HepG2 (cell line): Measurements from ENCODE around the gene MAMSTR. TPM values are rescaled to one million over a fixed set of nuclear protein-coding genes. Genes with fewer than 3 reads are reported as not detected.

Experiments
- ARNTL ChIP-seq: sonication (generic); formaldehyde crosslinking; IDR thresholded peaks from 2 replicates; pipeline ENCODE4 v1.4.0; 2020; ENCODE audit warnings: mild to moderate bottlenecking, missing genetic modification reagents
- FIP1L1 ChIP-seq: fragments of 200-400 bp; formaldehyde crosslinking; IDR thresholded peaks from 2 replicates; pipeline ENCODE4 v1.6.1; 2018; ENCODE audit warnings: low read depth, mild to moderate bottlenecking, low read length, moderate library complexity, borderline replicate concordance; ENCODE audit not compliant: insufficient read depth
- FOXA1 ChIP-seq, 2 experiments: fragments of 450-650 bp in 1 of 2; sonication (generic) in 1 of 2; formaldehyde crosslinking in 1 of 2; IDR thresholded peaks; 2 replicates each; pipeline versions ENCODE4 v1.4.0 to v1.6.1; 2016 to 2020; ENCODE audit warnings: missing genetic modification reagents in 1 of 2
- HIVEP1 ChIP-seq: sonication (generic); formaldehyde crosslinking; IDR thresholded peaks from 2 replicates; pipeline ENCODE4 v1.4.0; 2020; ENCODE audit warnings: mild to moderate bottlenecking, missing genetic modification reagents
- MAFG ChIP-seq: sonication (generic); formaldehyde crosslinking; IDR thresholded peaks from 2 replicates; pipeline ENCODE4 v1.5.1; 2020; ENCODE audit warnings: mild to moderate bottlenecking, missing genetic modification reagents
- NCOA5 ChIP-seq: sonication (generic); formaldehyde crosslinking; IDR thresholded peaks from 2 replicates; pipeline ENCODE4 v1.4.0; 2020; ENCODE audit warnings: missing genetic modification reagents
- NFKB2 ChIP-seq: sonication (generic); formaldehyde crosslinking; IDR thresholded peaks from 2 replicates; pipeline ENCODE4 v1.4.0; 2020; ENCODE audit warnings: missing genetic modification reagents, borderline replicate concordance
- NFYB ChIP-seq: sonication (generic); formaldehyde crosslinking; IDR thresholded peaks from 2 replicates; pipeline ENCODE4 v1.4.0; 2020; ENCODE audit warnings: missing genetic modification reagents
- SIN3A ChIP-seq: IDR thresholded peaks from 2 replicates; pipeline ENCODE4 v1.6.1; 2011; ENCODE audit warnings: low read depth, mild to moderate bottlenecking, control low read depth, low read length, borderline replicate concordance
- SP2 ChIP-seq: sonication (generic); formaldehyde crosslinking; IDR thresholded peaks from 2 replicates; pipeline ENCODE4 v1.5.1; 2020; ENCODE audit warnings: mild to moderate bottlenecking, missing genetic modification reagents
- ZMAT3 ChIP-seq: sonication (generic); formaldehyde crosslinking; conservative IDR thresholded peaks from 2 replicates; pipeline ENCODE4 v1.7.0; 2021; ENCODE audit warnings: missing genetic modification reagents
- ZMYM2 ChIP-seq: sonication (generic); formaldehyde crosslinking; IDR thresholded peaks from 2 replicates; pipeline ENCODE4 v1.8.0; 2022; ENCODE audit warnings: mild to moderate bottlenecking, missing genetic modification reagents
- ZNF263 ChIP-seq: sonication (generic); formaldehyde crosslinking; IDR thresholded peaks from 2 replicates; pipeline ENCODE4 v1.4.0; 2020; ENCODE audit warnings: missing genetic modification reagents
- ZNF282 ChIP-seq: fragments of 450-650 bp; IDR thresholded peaks from 2 replicates; pipeline ENCODE4 v1.6.1; 2018; ENCODE audit not compliant: partially characterized antibody
- ZNF292 ChIP-seq: sonication (generic); formaldehyde crosslinking; IDR thresholded peaks from 2 replicates; pipeline ENCODE4 v1.8.1; 2022; ENCODE audit warnings: mild to moderate bottlenecking, low read depth, missing genetic modification reagents, borderline replicate concordance
- ZNF296 ChIP-seq: sonication (generic); formaldehyde crosslinking; conservative IDR thresholded peaks from 2 replicates; pipeline ENCODE4 v1.5.0; 2020; ENCODE audit warnings: mild to moderate bottlenecking, missing genetic modification reagents
- ZNF326 ChIP-seq: sonication (generic); formaldehyde crosslinking; IDR thresholded peaks from 2 replicates; pipeline ENCODE4 v1.4.0; 2020; ENCODE audit warnings: missing genetic modification reagents, borderline replicate concordance
- ZNF563 ChIP-seq: sonication (generic); formaldehyde crosslinking; IDR thresholded peaks from 2 replicates; pipeline ENCODE4 v1.8.0; 2022; ENCODE audit warnings: mild to moderate bottlenecking, moderate library complexity, missing genetic modification reagents
- ZNF572 ChIP-seq: sonication (generic); formaldehyde crosslinking; IDR thresholded peaks from 2 replicates; pipeline ENCODE4 v1.5.1; 2020; ENCODE audit warnings: mild to moderate bottlenecking, missing genetic modification reagents
- ZNF713 ChIP-seq: sonication (generic); formaldehyde crosslinking; IDR thresholded peaks from 2 replicates; pipeline ENCODE4 v1.4.0; 2020; ENCODE audit warnings: mild to moderate bottlenecking, missing genetic modification reagents
- ZNF775 ChIP-seq: sonication (generic); formaldehyde crosslinking; IDR thresholded peaks from 2 replicates; pipeline ENCODE4 v1.4.0; 2020; ENCODE audit warnings: missing genetic modification reagents, mild to moderate bottlenecking, moderate library complexity, borderline replicate concordance
- ZNF788 ChIP-seq: sonication (generic); formaldehyde crosslinking; IDR thresholded peaks from 2 replicates; pipeline ENCODE4 v1.5.0; 2020; ENCODE audit warnings: mild to moderate bottlenecking, missing genetic modification reagents, borderline replicate concordance
- ZSCAN29 ChIP-seq: sonication (generic); formaldehyde crosslinking; conservative IDR thresholded peaks from 2 replicates; pipeline ENCODE4 v1.4.0; 2020; ENCODE audit warnings: mild to moderate bottlenecking, missing genetic modification reagents
- polyA plus RNA-seq, 8 experiments: library from polyadenylated mRNA; depleted of rRNA in 3 of 8; stranded (reverse) in 7 of 8; unstranded in 1 of 8; fragments of >200 nt; fragmentation: Illumina TruSeq in 4 of 8; extraction: Trizol in 4 of 8; gene quantifications; 2 replicates each; pipeline versions ENCODE4 v1.2.1 to v1.2.3, GENCODE V29; 2011 to 2016; ENCODE audit warnings: low read depth in 4 of 8, missing spikeins in 1 of 8, mixed read lengths in 1 of 8; ENCODE audit not compliant: insufficient read depth in 1 of 8
- total RNA-seq, 5 experiments: library from RNA; depleted of rRNA; stranded (reverse); fragments of >200 nt; fragmentation: Illumina TruSeq; extraction: Trizol; gene quantifications; 2 replicates each; pipeline ENCODE4 v1.2.3, GENCODE V29; 2016; ENCODE audit warnings: low read depth in 1 of 5
- TF ChIP-seq, protein P1 (sequence below): sonication (generic); formaldehyde crosslinking; IDR thresholded peaks from 2 replicates; pipeline ENCODE4 v1.4.0; 2020; ENCODE audit warnings: mild to moderate bottlenecking, missing genetic modification reagents
- TF ChIP-seq, protein P2 (sequence below): sonication (generic); formaldehyde crosslinking; IDR thresholded peaks from 2 replicates; pipeline ENCODE4 v1.4.0; 2020; ENCODE audit warnings: low read depth, mild to moderate bottlenecking, missing genetic modification reagents
- TF ChIP-seq, protein P3 (sequence below): sonication (generic); formaldehyde crosslinking; IDR thresholded peaks from 2 replicates; pipeline ENCODE4 v1.4.0; 2020; ENCODE audit warnings: mild to moderate bottlenecking, missing genetic modification reagents
- TF ChIP-seq, protein P4 (sequence below): sonication (generic); formaldehyde crosslinking; IDR thresholded peaks from 2 replicates; pipeline ENCODE4 v1.8.0; 2022; ENCODE audit warnings: mild to moderate bottlenecking, missing genetic modification reagents, borderline replicate concordance
- TF ChIP-seq, protein P5 (sequence below): sonication (generic); formaldehyde crosslinking; IDR thresholded peaks from 2 replicates; pipeline ENCODE4 v1.4.0; 2020; ENCODE audit warnings: missing genetic modification reagents

Gene MAMSTR
- total and polyA plus RNA-seq, 2 of the 13 experiments (the other 11 are each of a cell fraction or from before 2014, with no cell fraction given) = 2.2 to 2.4 TPM

DNA sequence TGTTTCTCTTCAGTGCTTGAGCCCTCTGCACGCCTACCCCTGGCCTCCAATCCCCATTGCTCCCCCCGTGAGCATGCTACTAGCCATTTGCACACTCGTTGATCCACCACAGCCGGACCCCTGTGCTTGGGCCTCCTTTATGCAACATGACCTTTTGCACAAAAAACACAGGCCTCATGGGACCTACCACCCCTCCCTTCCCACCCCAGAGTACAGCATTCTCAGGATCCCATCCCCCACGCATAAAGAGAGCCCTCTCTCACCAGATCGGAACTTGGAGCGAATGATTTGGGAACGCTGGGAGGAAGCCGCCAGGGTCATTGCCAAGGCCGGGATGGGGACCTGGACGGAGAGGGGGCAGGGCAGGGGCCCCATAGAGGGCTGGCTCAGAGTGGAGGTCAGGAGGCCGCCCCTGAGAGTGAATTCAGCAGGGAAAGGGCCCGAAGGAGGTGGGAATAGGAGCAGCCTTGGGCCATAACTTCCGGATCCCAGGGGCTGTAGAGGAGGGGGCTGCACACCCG lies 754 bp downstream of the MAMSTR start (continued):
- TF ChIP-seq ZNF326 (CRISPR knock-in tag) (no peak), ZNF263 (no peak), ZNF788 (CRISPR knock-in tag) (no peak), MAFG (CRISPR knock-in tag) (no peak), ZNF775 (CRISPR knock-in tag) (no peak), HIVEP1 (CRISPR knock-in tag) (peak; percentile 51), ZMYM2 (no peak), ZNF713 (CRISPR knock-in tag) (no peak), ARNTL (CRISPR knock-in tag) (peak; percentile 51; the same call in 1 of the 2 replicates), ZNF572 (no peak), NCOA5 (no peak), ZNF292 (no peak), ZNF296 (CRISPR knock-in tag) (no peak), FIP1L1 (no peak), ZSCAN29 (CRISPR knock-in tag) (no peak), ZNF282 (no peak), ZMAT3 (CRISPR knock-in tag) (no peak), ZNF563 (CRISPR knock-in tag) (no peak), NFKB2 (CRISPR knock-in tag) (no peak; the same call in 1 of the 2 replicates), SIN3A (no peak), NFYB (no peak), SP2 (CRISPR knock-in tag) (no peak), FOXA1 (IDR thresholded peaks at IDR 0.05) (no peak), FOXA1 (CRISPR knock-in tag; IDR thresholded peaks at IDR 0.05) (peak; percentile 39; the same call in 1 of the 2 replicates)
- TF ChIP-seq, protein P1, sequence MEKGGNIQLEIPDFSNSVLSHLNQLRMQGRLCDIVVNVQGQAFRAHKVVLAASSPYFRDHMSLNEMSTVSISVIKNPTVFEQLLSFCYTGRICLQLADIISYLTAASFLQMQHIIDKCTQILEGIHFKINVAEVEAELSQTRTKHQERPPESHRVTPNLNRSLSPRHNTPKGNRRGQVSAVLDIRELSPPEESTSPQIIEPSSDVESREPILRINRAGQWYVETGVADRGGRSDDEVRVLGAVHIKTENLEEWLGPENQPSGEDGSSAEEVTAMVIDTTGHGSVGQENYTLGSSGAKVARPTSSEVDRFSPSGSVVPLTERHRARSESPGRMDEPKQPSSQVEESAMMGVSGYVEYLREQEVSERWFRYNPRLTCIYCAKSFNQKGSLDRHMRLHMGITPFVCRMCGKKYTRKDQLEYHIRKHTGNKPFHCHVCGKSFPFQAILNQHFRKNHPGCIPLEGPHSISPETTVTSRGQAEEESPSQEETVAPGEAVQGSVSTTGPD (CRISPR knock-in tag) = 0 out of 2 replicates have a peak, but pooled peaks have one; percentile 48
- TF ChIP-seq, protein P2, sequence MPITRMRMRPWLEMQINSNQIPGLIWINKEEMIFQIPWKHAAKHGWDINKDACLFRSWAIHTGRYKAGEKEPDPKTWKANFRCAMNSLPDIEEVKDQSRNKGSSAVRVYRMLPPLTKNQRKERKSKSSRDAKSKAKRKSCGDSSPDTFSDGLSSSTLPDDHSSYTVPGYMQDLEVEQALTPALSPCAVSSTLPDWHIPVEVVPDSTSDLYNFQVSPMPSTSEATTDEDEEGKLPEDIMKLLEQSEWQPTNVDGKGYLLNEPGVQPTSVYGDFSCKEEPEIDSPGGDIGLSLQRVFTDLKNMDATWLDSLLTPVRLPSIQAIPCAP (CRISPR knock-in tag) = no peak
- TF ChIP-seq, protein P3, sequence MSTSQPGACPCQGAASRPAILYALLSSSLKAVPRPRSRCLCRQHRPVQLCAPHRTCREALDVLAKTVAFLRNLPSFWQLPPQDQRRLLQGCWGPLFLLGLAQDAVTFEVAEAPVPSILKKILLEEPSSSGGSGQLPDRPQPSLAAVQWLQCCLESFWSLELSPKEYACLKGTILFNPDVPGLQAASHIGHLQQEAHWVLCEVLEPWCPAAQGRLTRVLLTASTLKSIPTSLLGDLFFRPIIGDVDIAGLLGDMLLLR = no peak
- TF ChIP-seq, protein P4, sequence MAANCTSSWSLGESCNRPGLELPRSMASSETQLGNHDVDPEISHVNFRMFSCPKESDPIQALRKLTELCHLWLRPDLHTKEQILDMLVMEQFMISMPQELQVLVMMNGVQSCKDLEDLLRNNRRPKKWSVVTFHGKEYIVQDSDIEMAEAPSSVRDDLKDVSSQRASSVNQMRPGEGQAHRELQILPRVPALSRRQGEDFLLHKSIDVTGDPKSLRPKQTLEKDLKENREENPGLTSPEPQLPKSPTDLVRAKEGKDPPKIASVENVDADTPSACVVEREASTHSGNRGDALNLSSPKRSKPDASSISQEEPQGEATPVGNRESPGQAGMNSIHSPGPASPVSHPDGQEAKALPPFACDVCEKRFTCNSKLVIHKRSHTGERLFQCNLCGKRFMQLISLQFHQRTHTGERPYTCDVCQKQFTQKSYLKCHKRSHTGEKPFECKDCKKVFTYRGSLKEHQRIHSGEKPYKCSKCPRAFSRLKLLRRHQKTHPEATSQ (CRISPR knock-in tag) = 0 out of 2 replicates have a peak, but pooled peaks have one; percentile 18
- TF ChIP-seq, protein P5, sequence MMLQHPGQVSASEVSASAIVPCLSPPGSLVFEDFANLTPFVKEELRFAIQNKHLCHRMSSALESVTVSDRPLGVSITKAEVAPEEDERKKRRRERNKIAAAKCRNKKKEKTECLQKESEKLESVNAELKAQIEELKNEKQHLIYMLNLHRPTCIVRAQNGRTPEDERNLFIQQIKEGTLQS (CRISPR knock-in tag) = no peak
